NT2/D1 (cell line): ENCODE data around the gene PER1.

Source experiments
- SUZ12 ChIP-seq: IDR thresholded peaks from 2 replicates; pipeline ENCODE4 v1.6.1; 2011; ENCODE audit not compliant: insufficient read length, insufficient read depth; ENCODE audit errors: extremely low read depth
- YY1 ChIP-seq: IDR thresholded peaks from 2 replicates; pipeline ENCODE4 v1.6.1; 2011; ENCODE audit not compliant: insufficient read length, insufficient read depth
- ZNF274 ChIP-seq: IDR thresholded peaks from 2 replicates; pipeline ENCODE4 v1.6.1; 2011; ENCODE audit warnings: mild to moderate bottlenecking, low read depth, low read length

- TF ChIP-seq YY1, result no peak
- TF ChIP-seq ZNF274, result no peak
- no peak for TF ChIP-seq SUZ12
Measured at GRCh38 chr17:8091033-8091687, 61.0 kb downstream of the PER1 start.
